Thoracic aorta (tissue), 2 donors: ENCODE results near the gene MTMR12. TPM values are rescaled to one million over a fixed set of nuclear protein-coding genes. Genes with fewer than 3 reads are reported as not detected.
"Not testable (repeated sequence)": the region's sequence is repeated elsewhere in the genome, so short reads cannot be mapped to it uniquely, and the experiment has no call there.

Source experiments
- ATAC-seq: fragments of 150-250 bp; one replicate; pipeline ENCODE4 v1.8.0; 2017; ENCODE audit warnings: low read depth; ENCODE audit not compliant: insufficient number of reproducible peaks, low FRiP score
- DNase-seq: peaks from one replicate; pipeline ENCODE4 v3.0.0-alpha.2; 2020; ENCODE audit warnings: low spot score
- H3K27ac ChIP-seq, 2 donors: fragments of 200-600 bp; sonication (generic); 1 replicate in 1 of 2; 2 replicates in 1 of 2; pipeline ENCODE4 v1.5.1; 2016; ENCODE audit warnings: mild to moderate bottlenecking in 2 of 2, moderate library complexity in 2 of 2
- H3K27me3 ChIP-seq: fragments of 200-600 bp; sonication (generic); replicated peaks from 2 replicates; pipeline ENCODE4 v1.6.0; 2016; ENCODE audit warnings: mild to moderate bottlenecking; ENCODE audit not compliant: insufficient read depth
- H3K36me3 ChIP-seq: fragments of 200-600 bp; sonication (generic); one replicate; pipeline ENCODE4 v1.5.1; 2016
- H3K4me1 ChIP-seq, 2 donors: fragments of 200-600 bp; sonication (generic); 1 replicate in 1 of 2; 2 replicates in 1 of 2; pipeline versions ENCODE4 v1.5.1 to v1.6.0; 2016; ENCODE audit warnings: low read depth in 2 of 2, mild to moderate bottlenecking in 1 of 2; ENCODE audit not compliant: control insufficient read depth in 1 of 2
- H3K4me3 ChIP-seq: fragments of 200-600 bp; sonication (generic); 2 replicates; pipeline ENCODE4 v1.5.1; 2016; ENCODE audit warnings: mild to moderate bottlenecking
- H3K9me3 ChIP-seq: fragments of 200-600 bp; sonication (generic); 2 replicates; pipeline ENCODE4 v1.5.1; 2016
- CTCF ChIP-seq: fragments of 200-600 bp; sonication (generic); IDR thresholded peaks from one replicate; pipeline ENCODE4 v1.5.1; 2019; ENCODE audit warnings: antibody characterized with exemption
- total RNA-seq, 2 donors: library from RNA; depleted of rRNA; stranded (reverse); fragments of >200 nt; gene quantifications; one replicate each; pipeline versions ENCODE4 v1.1.0 to v1.2.3, GENCODE V29; 2016

MTMR12 gene
- total RNA-seq, 2 donors from 2014 or later, result 23.6 to 45.0 TPM

- DNase-seq, result no peak
- H3K9me3 ChIP-seq, result no peaks in the 10 kb centered on the region
- no peak overlapping the region for H3K27ac ChIP-seq
- no peaks in the 10 kb centered on the region for H3K4me1 ChIP-seq
- no peak overlapping the region for H3K4me3 ChIP-seq
- no peaks in the 10 kb centered on the region for H3K36me3 ChIP-seq
- no peak for TF ChIP-seq CTCF
- ATAC-seq, result no peak
- no peaks in the 10 kb centered on the region for H3K27me3 ChIP-seq
Observed at GRCh38 chr5:32319926-32320543, 7.3 kb upstream of the MTMR12 start.

- Histone ChIP-seq H3K4me3 (no peak overlapping the region), H3K27me3 (no peaks in the 10 kb centered on the region), H3K4me1 (no peaks in the 10 kb centered on the region), H3K27ac (no peak overlapping the region), H3K36me3 (no peaks in the 10 kb centered on the region), H3K9me3 (no peaks in the 10 kb centered on the region)
- no peak for ATAC-seq
- no peak for DNase-seq
- TF ChIP-seq CTCF, result no peak
Observed at GRCh38 chr5:32319392-32319791, 6.7 kb upstream of the MTMR12 start.

- Histone ChIP-seq H3K9me3 (no peaks in the 10 kb centered on the region), H3K36me3 (no peaks in the 10 kb centered on the region), H3K4me1 (no peaks in the 10 kb centered on the region), H3K27ac (no peak overlapping the region), H3K27me3 (no peaks in the 10 kb centered on the region), H3K4me3 (no peak overlapping the region)
- no peak for TF ChIP-seq CTCF
- DNase-seq, result no peak
- ATAC-seq, result no peak
Observed at GRCh38 chr5:32317041-32317440, 4.3 kb upstream of the MTMR12 start.

GRCh38 chr5:32315221-32316014 lies 2.7 kb upstream of the MTMR12 start:
- Histone ChIP-seq H3K4me1 (peaks cover 10 to 11% of the 10 kb centered on the region in 2 donors), H3K36me3 (no peaks in the 10 kb centered on the region), H3K4me3 (no peak overlapping the region), H3K27ac (no peak overlapping the region), H3K9me3 (no peaks in the 10 kb centered on the region), H3K27me3 (no peaks in the 10 kb centered on the region)
- DNase-seq, result no peak
- TF ChIP-seq CTCF, result no peak
- no peak for ATAC-seq

- Histone ChIP-seq H3K9me3 (no peaks in the 10 kb centered on the region), H3K27ac (no peak overlapping the region), H3K4me3 (no peak overlapping the region), H3K4me1 (peaks cover 11 to 15% of the 10 kb centered on the region in 2 donors), H3K36me3 (no peaks in the 10 kb centered on the region), H3K27me3 (no peaks in the 10 kb centered on the region)
- ATAC-seq, result no peak
- no peak for TF ChIP-seq CTCF
- DNase-seq, result no peak
Observed at GRCh38 chr5:32314658-32315057, 1.9 kb upstream of the MTMR12 start.

GRCh38 chr5:32314152-32314488 lies 1.4 kb upstream of the MTMR12 start:
- ATAC-seq, H3K9me3 ChIP-seq, H3K36me3 ChIP-seq, H3K27me3 ChIP-seq, H3K4me3 ChIP-seq, DNase-seq, H3K27ac ChIP-seq: not testable (repeated sequence)
- H3K4me1 ChIP-seq, result peaks cover 15 to 16% of the 10 kb centered on the region in 2 donors
